GM19397 (cell line): ENCODE data around the gene TXNDC2.

Source experiments
- ATAC-seq: cut with Tn5 transposase; IDR thresholded peaks from one replicate; pipeline ENCODE4 v1.9.1; 2021; ENCODE audit warnings: mild to moderate bottlenecking, moderate library complexity; ENCODE audit not compliant: unreplicated experiment

Gene TXNDC2

GRCh38 chr18:9859232-9859631, 26.5 kb upstream of the TXNDC2 start:
- ATAC-seq: no peak

DNA sequence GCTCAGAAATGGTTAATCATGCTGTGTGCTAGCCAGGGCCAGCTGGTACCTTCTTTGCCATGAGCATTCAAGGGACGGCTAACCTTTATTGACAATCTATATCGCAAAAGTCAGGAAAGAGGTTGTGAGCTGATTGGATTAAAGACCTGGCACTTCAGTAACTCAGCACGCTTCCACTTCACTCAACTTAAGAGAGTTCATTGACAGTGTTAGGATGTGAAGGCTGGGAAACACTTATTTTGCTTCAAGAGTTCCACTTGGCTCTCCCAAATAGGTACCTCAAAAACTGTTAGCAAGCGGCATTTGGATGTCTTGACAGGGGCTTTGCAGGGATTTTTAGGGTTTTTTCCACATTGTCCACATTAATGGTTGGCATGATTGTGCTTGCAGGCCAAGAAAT, 25.1 kb upstream of the TXNDC2 start:
- no peak for ATAC-seq

- peak; percentile 73 for ATAC-seq
Measured at GRCh38 chr18:9861157-9861556, 24.6 kb upstream of the TXNDC2 start.

DNA sequence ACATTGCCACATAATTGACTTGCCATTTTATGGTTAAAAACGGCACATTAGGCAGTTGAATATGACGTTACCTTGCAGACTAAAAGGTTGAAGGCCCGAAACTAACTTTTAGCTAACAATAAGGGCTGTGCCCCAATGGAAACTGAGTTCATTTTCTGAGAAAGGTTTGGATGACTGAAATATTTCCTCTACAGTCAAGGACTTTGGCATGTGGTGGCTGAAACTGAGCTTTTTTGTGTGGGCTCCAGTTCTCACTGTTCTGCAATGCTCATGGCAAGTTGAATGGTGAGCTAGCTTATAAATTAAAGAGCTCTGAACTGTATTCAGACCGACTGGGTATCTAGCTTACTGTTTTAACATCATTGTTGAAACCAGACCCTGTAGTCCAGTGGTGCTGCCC, 23.8 kb upstream of the TXNDC2 start:
- no peak for ATAC-seq

DNA sequence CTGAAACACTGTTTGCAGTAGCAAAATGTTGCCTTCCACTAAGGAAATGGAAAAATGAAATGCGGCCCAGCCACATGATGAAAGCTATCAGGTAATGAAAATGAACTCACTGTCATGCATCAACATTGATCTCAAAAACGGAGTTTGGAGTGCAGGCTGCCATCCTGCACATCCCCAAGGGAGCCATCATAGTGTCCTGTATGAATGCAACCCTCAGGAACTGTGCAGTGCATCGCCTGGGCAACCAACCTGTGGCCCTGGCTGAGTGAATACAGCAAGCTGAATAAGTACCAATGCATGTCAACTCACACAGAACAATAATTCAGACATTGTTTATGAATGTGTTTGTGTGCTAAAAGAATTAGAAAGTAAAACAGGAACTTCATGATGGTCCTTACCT, 23.1 kb upstream of the TXNDC2 start:
- ATAC-seq: no peak

- ATAC-seq: no peak
Measured at GRCh38 chr18:9863282-9863681, 22.5 kb upstream of the TXNDC2 start.

DNA sequence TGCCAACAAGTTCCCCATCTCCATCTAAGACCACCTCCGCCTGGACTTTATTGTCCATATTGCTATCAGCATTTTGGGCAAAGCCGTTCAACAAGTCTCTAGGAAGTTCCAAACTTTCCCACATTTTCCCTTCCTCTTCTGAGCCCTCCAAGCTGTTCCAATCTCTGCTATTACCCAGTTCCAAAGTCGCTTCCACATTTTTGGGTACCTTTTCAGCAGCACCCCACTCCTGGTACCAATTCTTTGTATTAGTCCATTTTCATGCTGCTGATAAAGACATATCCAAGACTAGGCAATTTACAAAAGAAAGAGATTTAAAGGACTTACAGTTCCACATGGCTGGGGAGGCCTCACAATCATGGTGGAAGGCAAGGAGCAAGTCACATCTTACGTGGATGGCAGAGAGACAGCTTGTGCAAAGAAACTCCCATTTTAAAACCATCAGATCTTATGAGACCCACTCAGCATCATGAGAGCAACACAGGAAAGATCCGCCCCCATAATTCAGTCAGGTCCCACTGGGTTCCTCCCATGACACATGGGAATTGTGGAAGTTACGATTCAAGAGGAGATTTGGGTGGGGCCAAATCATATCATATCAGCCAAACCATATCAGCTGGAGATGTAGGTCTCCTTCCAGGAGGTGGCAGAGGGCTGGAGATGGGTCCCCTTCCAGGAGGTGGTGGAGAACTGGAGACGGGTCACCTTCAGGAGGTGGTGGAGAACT, 19.8 kb upstream of the TXNDC2 start:
- ATAC-seq: no peak

GRCh38 chr18:9866627-9867026, 19.1 kb upstream of the TXNDC2 start:
- ATAC-seq: no peak

- no peak for ATAC-seq
Measured at GRCh38 chr18:9867071-9867594, 18.6 kb upstream of the TXNDC2 start.

DNA sequence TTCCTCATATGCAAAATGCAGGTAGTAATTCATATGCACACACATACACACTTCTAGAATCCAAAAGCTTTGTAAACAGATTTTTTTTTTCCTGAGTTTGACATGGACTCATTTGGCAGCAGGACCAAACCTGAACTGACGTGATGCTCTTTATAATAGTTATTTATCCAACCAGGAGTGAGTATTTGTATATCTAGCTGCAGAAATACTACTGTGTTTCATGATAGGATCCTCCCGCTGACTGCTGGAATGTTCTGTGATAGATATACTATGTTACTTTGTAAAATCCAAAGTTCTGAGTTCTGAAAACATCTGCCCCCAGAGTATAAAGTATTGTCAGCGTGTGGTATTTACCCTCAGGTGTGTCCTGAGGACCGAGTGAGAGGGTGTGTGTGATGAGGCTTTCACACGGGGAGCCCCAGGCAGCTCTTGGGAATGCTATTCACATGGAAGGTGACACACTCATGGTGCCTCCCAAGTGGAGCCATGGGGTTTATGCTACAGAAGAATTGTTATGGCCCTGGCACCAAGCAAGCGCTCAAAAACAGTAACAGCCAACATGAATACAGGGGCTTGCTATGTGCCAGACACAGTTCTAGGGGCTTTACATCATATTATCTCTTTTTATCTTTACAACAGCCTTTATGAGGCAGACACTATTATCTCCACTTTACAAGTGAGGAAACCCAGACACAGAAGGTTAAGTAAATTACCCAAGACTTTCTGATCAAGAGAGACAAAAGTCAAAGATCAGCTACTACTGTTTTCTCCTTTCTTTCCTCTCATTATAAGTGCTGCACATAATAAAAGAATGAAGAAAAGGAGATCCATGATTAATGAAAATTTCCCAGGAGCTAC, 16.7 kb upstream of the TXNDC2 start:
- ATAC-seq: no peak

DNA sequence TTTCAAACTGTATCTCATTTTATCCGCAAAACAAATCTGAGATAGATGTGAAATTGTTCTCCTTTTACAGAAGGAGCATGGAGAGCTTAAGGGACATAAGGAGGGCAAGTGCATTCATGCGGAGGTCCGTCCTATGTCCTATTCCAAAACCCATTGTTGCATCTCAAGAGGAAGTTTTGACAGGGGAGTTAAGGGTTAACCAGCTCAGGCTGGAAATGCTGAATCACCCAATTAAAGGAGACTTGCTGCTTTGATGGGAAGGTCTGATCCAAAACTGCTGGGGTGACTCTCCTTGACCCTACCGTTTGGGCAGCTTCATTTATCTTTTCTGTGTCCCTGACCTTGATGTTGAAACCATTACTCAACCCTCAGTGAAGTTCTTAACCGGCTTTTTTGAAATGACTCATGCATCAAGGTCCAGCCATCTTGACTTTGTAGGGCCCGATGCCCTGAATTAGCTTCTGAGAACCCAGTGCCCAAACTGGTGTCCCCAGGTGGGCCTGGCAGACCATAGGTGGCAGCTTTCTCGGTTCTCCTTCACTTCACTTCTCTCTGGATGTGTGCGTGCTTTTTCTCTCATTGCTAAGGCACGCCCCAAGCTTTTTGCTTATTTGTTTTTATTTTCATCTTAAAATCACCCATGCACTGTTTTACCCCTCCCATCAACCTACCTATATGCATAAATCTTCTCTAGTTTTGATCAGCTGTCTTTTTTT, 15.9 kb upstream of the TXNDC2 start:
- ATAC-seq: no peak

DNA sequence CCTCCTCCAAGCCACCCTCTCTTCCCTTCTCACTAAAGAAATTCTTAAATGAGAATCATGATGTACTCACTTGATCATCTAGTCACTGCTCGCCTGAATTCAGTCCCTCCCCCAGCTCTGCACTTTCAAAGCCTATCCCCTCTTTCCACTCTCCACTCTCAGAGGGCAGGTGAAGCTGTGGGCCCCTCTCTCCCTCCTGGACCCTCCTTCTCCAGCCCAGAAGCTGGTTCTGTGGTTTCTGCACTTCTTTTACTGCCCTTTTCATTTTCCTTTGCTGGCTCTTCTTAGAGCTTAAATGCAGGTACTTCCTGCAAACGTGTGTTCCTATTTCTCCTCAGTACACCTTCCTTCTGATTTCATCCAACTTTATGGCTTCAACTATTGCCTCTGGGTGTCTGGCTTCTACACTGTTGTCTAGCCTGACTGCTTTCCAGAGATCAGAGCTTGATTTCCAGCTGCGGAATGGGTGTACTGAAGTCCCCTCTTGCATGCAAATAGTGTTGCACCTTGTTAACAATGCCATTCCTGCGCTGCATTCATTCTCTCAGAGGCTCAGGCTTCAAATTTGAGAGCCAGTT, 15.3 kb upstream of the TXNDC2 start:
- no peak for ATAC-seq

GRCh38 chr18:9871244-9871746, 14.5 kb upstream of the TXNDC2 start:
- ATAC-seq: no peak

DNA sequence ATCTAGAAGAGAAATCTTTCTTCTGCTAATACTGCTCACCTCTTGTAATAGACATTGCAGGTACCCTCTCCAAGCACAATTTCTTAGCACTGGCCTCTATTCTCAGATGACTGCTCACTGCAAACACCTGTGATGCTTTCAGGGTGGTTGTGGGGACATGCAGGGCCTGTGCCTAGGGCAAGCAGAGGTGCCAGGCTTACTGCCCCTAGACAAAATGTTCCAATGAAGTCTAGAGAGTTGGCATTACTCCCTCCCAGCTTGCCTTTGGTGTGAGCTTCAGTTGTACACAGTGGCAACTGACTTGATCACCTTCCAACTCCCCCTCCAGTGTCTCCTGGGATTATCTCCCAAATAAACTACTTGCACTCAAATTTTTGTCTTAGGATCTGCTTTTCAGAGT, 12.9 kb upstream of the TXNDC2 start:
- ATAC-seq: no peak

- no peak for ATAC-seq
Measured at GRCh38 chr18:9874728-9875127, 11.0 kb upstream of the TXNDC2 start.

DNA sequence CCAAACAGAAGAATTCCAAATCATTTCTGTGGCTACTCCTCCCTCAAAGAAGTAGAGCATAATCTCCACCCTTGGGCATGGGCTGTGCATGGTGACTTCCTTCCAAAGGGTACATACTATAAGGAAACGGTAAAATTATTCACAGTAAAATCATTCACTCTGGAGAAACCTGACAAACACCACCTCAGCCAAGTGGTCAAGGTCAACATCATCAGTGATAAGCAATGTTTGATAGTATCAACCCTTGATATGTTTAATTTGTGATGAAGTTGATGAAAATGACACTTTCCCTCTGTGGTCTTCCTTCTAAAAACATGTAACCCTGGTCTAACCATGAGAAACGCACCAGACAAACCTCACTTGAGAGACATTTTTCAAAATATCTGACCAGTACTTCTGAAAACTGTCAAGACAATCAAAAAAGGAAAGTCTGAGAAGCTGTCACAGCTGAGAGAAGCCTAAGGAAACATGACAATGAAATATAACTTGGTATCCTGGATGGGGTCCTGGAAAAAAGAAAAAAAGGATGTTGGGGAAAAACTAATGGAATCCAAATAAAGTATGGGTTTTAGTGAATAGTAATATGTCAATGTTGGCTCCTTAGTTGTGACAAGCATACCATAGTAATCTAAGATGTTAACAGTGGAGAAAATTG, 9.4 kb upstream of the TXNDC2 start:
- ATAC-seq: no peak

- no peak for ATAC-seq
Measured at GRCh38 chr18:9876867-9877654, 8.7 kb upstream of the TXNDC2 start.

DNA sequence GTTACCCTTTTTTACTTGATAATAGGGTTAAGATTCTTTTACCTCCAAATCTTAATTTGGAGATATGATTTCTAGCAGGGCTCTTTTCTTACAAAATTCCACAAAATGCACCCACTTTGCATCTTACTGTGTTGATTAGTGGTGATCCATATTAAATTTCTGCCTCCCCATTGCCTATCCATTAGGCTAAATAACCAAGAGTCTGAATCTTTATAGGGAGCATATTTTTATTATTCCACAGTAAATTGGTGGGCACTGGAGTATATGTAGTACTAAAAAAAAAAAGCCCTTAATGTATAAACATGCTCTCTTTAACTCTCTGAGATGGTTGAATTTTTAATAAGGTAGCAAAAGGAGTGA, 8.1 kb upstream of the TXNDC2 start:
- no peak for ATAC-seq

DNA sequence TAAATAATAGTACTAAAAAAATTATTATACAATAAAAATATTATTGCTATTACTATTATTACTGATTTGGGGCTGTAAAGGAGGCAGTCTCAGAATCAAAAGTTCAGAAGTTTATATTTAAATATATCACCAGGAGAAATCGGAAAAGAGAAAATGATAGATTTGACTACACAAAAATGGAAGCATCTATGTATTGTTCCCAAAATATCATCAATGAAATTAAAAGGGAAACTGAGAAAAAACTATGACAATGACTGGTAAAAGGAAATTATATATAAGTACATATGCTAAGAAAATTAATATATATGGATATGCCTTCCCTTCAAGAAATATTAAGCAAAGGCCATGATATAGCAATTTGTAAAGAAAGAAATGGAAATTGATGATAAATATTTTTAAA, 7.7 kb upstream of the TXNDC2 start:
- ATAC-seq: no peak

GRCh38 chr18:9878783-9879242, 7.0 kb upstream of the TXNDC2 start:
- no peak for ATAC-seq
